ENCODE results near the gene REXO4. TPM values are rescaled to one million over a fixed set of nuclear protein-coding genes. Genes with fewer than 3 reads are reported as not detected.

REXO4 gene
- polyA plus RNA-seq, 1 donor from 2014 or later = 16.1 TPM

GRCh38 chr9:133372144-133372543 lies 45.7 kb downstream of the REXO4 start:
- Histone ChIP-seq H3F3A (ENCODE audit: insufficient read depth, low read length, poor library complexity, severe bottlenecking) (no peaks in the 10 kb centered on the region), H3K4me3 (ENCODE audit: low read length) (no peak overlapping the region), H3K4me2 (ENCODE audit: low read length) (no peak overlapping the region), H3K9ac (ENCODE audit: low read length) (no peak overlapping the region), H4K20me1 (ENCODE audit: insufficient read depth) (no peaks in the 10 kb centered on the region), H3K27me3 (ENCODE audit: insufficient read depth, low read depth, low read length) (no peaks in the 10 kb centered on the region), H2AFZ (ENCODE audit: low read depth, low read length) (no peak overlapping the region), H3K9me3 (ENCODE audit: low read length) (no peaks in the 10 kb centered on the region), H3K36me3 (ENCODE audit: insufficient read depth, low read length) (no peaks in the 10 kb centered on the region), H3K9me2 (ENCODE audit: insufficient read depth, low read length) (no peaks in the 10 kb centered on the region), H3K79me2 (replicated peaks; ENCODE audit: insufficient read depth, low read length) (peaks cover 49% of the 10 kb centered on the region), H3K27ac (ENCODE audit: low read length) (no peak overlapping the region)
- TF ChIP-seq POLR2AphosphoS5 (IDR thresholded peaks at IDR 0.05) (no peak), RAD21 (conservative IDR thresholded peaks at IDR 0.05) (no peak), MXI1 (conservative IDR thresholded peaks at IDR 0.05; ENCODE audit: poor library complexity, severe bottlenecking) (no peak), CTCF (IDR thresholded peaks at IDR 0.05; ENCODE audit: poor library complexity, severe bottlenecking) (no peak), EZH2 (IDR thresholded peaks at IDR 0.05; ENCODE audit: borderline replicate concordance, insufficient read depth, low read length, poor library complexity, severe bottlenecking) (no peak), EP300 (conservative IDR thresholded peaks at IDR 0.05; ENCODE audit: poor library complexity, severe bottlenecking) (no peak), SMC3 (conservative IDR thresholded peaks at IDR 0.05; ENCODE audit: poor library complexity) (no peak), REST (IDR thresholded peaks at IDR 0.05; ENCODE audit: borderline replicate concordance) (no peak), TAF1 (IDR thresholded peaks at IDR 0.05; ENCODE audit: low read depth) (no peak)

- no peaks in the 10 kb centered on the region for H3K27me3 ChIP-seq (ENCODE audit: insufficient read depth, low read depth, low read length)
- H3K9me2 ChIP-seq (ENCODE audit: insufficient read depth, low read length) = no peaks in the 10 kb centered on the region
- H3F3A ChIP-seq (ENCODE audit: insufficient read depth, low read length, poor library complexity, severe bottlenecking) = no peaks in the 10 kb centered on the region
- H3K4me2 ChIP-seq (ENCODE audit: low read length) = no peak overlapping the region
- no peak overlapping the region for H3K9ac ChIP-seq (ENCODE audit: low read length)
- H3K36me3 ChIP-seq (ENCODE audit: insufficient read depth, low read length) = no peaks in the 10 kb centered on the region
- H3K27ac ChIP-seq (ENCODE audit: low read length) = no peak overlapping the region
- no peak overlapping the region for H3K4me3 ChIP-seq (ENCODE audit: low read length)
- TF ChIP-seq EZH2 (IDR thresholded peaks at IDR 0.05; ENCODE audit: borderline replicate concordance, insufficient read depth, low read length, poor library complexity, severe bottlenecking) = no peak
- no peak for TF ChIP-seq EP300 (conservative IDR thresholded peaks at IDR 0.05; ENCODE audit: poor library complexity, severe bottlenecking)
- no peak for TF ChIP-seq MXI1 (conservative IDR thresholded peaks at IDR 0.05; ENCODE audit: poor library complexity, severe bottlenecking)
- TF ChIP-seq RAD21 (conservative IDR thresholded peaks at IDR 0.05) = no peak
- no peak for TF ChIP-seq CTCF (IDR thresholded peaks at IDR 0.05; ENCODE audit: poor library complexity, severe bottlenecking)
- no peaks in the 10 kb centered on the region for H3K9me3 ChIP-seq (ENCODE audit: low read length)
- no peaks in the 10 kb centered on the region for H4K20me1 ChIP-seq (ENCODE audit: insufficient read depth)
- peaks cover 49% of the 10 kb centered on the region for H3K79me2 ChIP-seq (replicated peaks; ENCODE audit: insufficient read depth, low read length)
- H2AFZ ChIP-seq (ENCODE audit: low read depth, low read length) = no peak overlapping the region
Observed at GRCh38 chr9:133371261-133371711, 46.5 kb downstream of the REXO4 start.

Measured in neural cell (in vitro differentiated cells).